Mammary epithelial cell (primary cell): Measurements from ENCODE around the gene BCORL1.

ENCODE experiments used
- EZH2 ChIP-seq: IDR thresholded peaks from 2 replicates; pipeline ENCODE4 v1.6.1; 2012; ENCODE audit warnings: low read length, inconsistent platforms, borderline replicate concordance
- TF ChIP-seq, protein P1 (sequence below), 2 donors: IDR thresholded peaks in 1 of 2; conservative IDR thresholded peaks in 1 of 2; 2 replicates each; pipeline ENCODE4 v1.5.1; 2011 to 2012; ENCODE audit warnings: inconsistent platforms in 2 of 2, low read length in 2 of 2, mild to moderate bottlenecking in 2 of 2, control low read depth in 1 of 2, low read depth in 1 of 2; ENCODE audit not compliant: insufficient read depth in 1 of 2; ENCODE audit errors: extremely low read depth in 1 of 2

DNA sequence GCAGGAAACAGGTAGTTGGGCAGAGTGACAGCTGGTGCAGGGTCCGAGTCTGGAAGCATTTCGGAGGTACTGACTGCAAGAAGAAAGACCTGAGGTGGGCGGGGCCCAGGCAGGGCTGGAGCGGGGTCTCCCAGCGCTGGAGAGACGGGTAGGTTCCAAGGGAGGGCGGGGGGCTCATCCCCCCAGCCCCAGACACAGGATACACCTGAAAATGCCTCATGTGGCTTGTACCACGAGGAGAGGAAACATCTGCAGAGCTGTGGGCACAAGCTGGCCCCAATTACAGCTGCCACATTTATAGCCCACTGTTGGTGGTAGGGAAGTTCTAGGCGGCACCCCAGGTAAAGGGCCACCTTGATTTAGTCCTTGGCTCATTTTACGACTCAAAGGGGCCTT, 89.9 kb downstream of the BCORL1 start:
- TF ChIP-seq, protein P1, sequence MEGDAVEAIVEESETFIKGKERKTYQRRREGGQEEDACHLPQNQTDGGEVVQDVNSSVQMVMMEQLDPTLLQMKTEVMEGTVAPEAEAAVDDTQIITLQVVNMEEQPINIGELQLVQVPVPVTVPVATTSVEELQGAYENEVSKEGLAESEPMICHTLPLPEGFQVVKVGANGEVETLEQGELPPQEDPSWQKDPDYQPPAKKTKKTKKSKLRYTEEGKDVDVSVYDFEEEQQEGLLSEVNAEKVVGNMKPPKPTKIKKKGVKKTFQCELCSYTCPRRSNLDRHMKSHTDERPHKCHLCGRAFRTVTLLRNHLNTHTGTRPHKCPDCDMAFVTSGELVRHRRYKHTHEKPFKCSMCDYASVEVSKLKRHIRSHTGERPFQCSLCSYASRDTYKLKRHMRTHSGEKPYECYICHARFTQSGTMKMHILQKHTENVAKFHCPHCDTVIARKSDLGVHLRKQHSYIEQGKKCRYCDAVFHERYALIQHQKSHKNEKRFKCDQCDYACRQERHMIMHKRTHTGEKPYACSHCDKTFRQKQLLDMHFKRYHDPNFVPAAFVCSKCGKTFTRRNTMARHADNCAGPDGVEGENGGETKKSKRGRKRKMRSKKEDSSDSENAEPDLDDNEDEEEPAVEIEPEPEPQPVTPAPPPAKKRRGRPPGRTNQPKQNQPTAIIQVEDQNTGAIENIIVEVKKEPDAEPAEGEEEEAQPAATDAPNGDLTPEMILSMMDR (conservative IDR thresholded peaks at IDR 0.05 in 1 of 2, IDR thresholded peaks at IDR 0.05 in 1 of 2; ENCODE audit: extremely low read depth in 1 of 2, insufficient read depth in 1 of 2, low read depth in 1 of 2, low read length in 2 of 2), result no peak
- no peak for TF ChIP-seq EZH2
